HepG2 (cell line): Measurements from ENCODE around the gene POLR3E. TPM values are rescaled to one million over a fixed set of nuclear protein-coding genes. Genes with fewer than 3 reads are reported as not detected.

ENCODE experiments used
- ASH2L ChIP-seq: fragments of 300-600, 200-600 bp; sonication (generic); IDR thresholded peaks from 2 replicates; pipeline ENCODE4 v1.7.0; 2017; ENCODE audit warnings: low read depth, mild to moderate bottlenecking, moderate library complexity, mixed read lengths, low read length; ENCODE audit not compliant: insufficient read length
- HNRNPK ChIP-seq: fragments of 200-400 bp; formaldehyde crosslinking; IDR thresholded peaks from 2 replicates; pipeline ENCODE4 v1.6.1; 2018; ENCODE audit warnings: low read length, low read depth, moderate library complexity, mild to moderate bottlenecking; ENCODE audit not compliant: poor library complexity, severe bottlenecking
- NFKB2 ChIP-seq: sonication (generic); formaldehyde crosslinking; IDR thresholded peaks from 2 replicates; pipeline ENCODE4 v1.4.0; 2020; ENCODE audit warnings: missing genetic modification reagents, borderline replicate concordance
- PHF8 ChIP-seq: sonication (generic); formaldehyde crosslinking; IDR thresholded peaks from 2 replicates; pipeline ENCODE4 v1.5.0; 2020; ENCODE audit warnings: missing genetic modification reagents
- PRDM15 ChIP-seq: sonication (generic); formaldehyde crosslinking; IDR thresholded peaks from 2 replicates; pipeline ENCODE4 v1.4.0; 2020; ENCODE audit warnings: missing genetic modification reagents
- REL ChIP-seq: sonication (generic); formaldehyde crosslinking; conservative IDR thresholded peaks from 2 replicates; pipeline ENCODE4 v1.8.0; 2022; ENCODE audit warnings: mild to moderate bottlenecking, missing genetic modification reagents, moderate library complexity
- SALL2 ChIP-seq: sonication (generic); formaldehyde crosslinking; IDR thresholded peaks from 2 replicates; pipeline ENCODE4 v1.8.1; 2023; ENCODE audit warnings: mild to moderate bottlenecking, missing genetic modification reagents, inconsistent platforms
- SOX13 ChIP-seq, 3 experiments: fragments of 450-650 bp in 1 of 3; sonication (generic) in 1 of 3; formaldehyde crosslinking in 1 of 3; IDR thresholded peaks in 2 of 3; conservative IDR thresholded peaks in 1 of 3; 2 replicates each; pipeline versions ENCODE4 v1.5.0 to v1.6.1; 2016 to 2020; ENCODE audit warnings: antibody characterized with exemption in 1 of 3, mild to moderate bottlenecking in 1 of 3, missing compliant biosample characterization in 1 of 3, missing genetic modification reagents in 1 of 3, moderate library complexity in 1 of 3
- STAG1 ChIP-seq: sonication (generic); formaldehyde crosslinking; IDR thresholded peaks from 2 replicates; pipeline ENCODE4 v1.4.0; 2020; ENCODE audit warnings: missing genetic modification reagents
- ZHX1 ChIP-seq: sonication (generic); formaldehyde crosslinking; IDR thresholded peaks from 2 replicates; pipeline ENCODE4 v1.8.1; 2022; ENCODE audit warnings: low read depth, mild to moderate bottlenecking, missing genetic modification reagents
- ZSCAN12 ChIP-seq: sonication (generic); formaldehyde crosslinking; IDR thresholded peaks from 2 replicates; pipeline ENCODE4 v1.9.0; 2021; ENCODE audit warnings: mild to moderate bottlenecking, missing genetic modification reagents
- polyA plus RNA-seq, 8 experiments: library from polyadenylated mRNA; depleted of rRNA in 3 of 8; stranded (reverse) in 7 of 8; unstranded in 1 of 8; fragments of >200 nt; fragmentation: Illumina TruSeq in 4 of 8; extraction: Trizol in 4 of 8; gene quantifications; 2 replicates each; pipeline versions ENCODE4 v1.2.1 to v1.2.3, GENCODE V29; 2011 to 2016; ENCODE audit warnings: low read depth in 4 of 8, missing spikeins in 1 of 8, mixed read lengths in 1 of 8; ENCODE audit not compliant: insufficient read depth in 1 of 8
- total RNA-seq, 5 experiments: library from RNA; depleted of rRNA; stranded (reverse); fragments of >200 nt; fragmentation: Illumina TruSeq; extraction: Trizol; gene quantifications; 2 replicates each; pipeline ENCODE4 v1.2.3, GENCODE V29; 2016; ENCODE audit warnings: low read depth in 1 of 5
- TF ChIP-seq, protein P1 (sequence below): sonication (generic); formaldehyde crosslinking; IDR thresholded peaks from 2 replicates; pipeline ENCODE4 v1.5.1; 2020; ENCODE audit warnings: mild to moderate bottlenecking, missing genetic modification reagents, moderate library complexity
- TF ChIP-seq, protein P2 (sequence below): sonication (generic); formaldehyde crosslinking; IDR thresholded peaks from 2 replicates; pipeline ENCODE4 v1.4.0; 2020; ENCODE audit warnings: missing genetic modification reagents, mild to moderate bottlenecking, borderline replicate concordance
- TF ChIP-seq, protein P3 (sequence below): sonication (generic); formaldehyde crosslinking; IDR thresholded peaks from 2 replicates; pipeline ENCODE4 v1.4.0; 2020; ENCODE audit warnings: missing genetic modification reagents; ENCODE audit errors: not compliant biosample characterization
- TF ChIP-seq, protein P4 (sequence below): sonication (generic); formaldehyde crosslinking; IDR thresholded peaks from 2 replicates; pipeline ENCODE4 v1.4.0; 2020; ENCODE audit warnings: missing genetic modification reagents

POLR3E gene
- total and polyA plus RNA-seq, 2 of the 13 experiments (the other 11 are each of a cell fraction or from before 2014, with no cell fraction given): 135 to 262 TPM

DNA sequence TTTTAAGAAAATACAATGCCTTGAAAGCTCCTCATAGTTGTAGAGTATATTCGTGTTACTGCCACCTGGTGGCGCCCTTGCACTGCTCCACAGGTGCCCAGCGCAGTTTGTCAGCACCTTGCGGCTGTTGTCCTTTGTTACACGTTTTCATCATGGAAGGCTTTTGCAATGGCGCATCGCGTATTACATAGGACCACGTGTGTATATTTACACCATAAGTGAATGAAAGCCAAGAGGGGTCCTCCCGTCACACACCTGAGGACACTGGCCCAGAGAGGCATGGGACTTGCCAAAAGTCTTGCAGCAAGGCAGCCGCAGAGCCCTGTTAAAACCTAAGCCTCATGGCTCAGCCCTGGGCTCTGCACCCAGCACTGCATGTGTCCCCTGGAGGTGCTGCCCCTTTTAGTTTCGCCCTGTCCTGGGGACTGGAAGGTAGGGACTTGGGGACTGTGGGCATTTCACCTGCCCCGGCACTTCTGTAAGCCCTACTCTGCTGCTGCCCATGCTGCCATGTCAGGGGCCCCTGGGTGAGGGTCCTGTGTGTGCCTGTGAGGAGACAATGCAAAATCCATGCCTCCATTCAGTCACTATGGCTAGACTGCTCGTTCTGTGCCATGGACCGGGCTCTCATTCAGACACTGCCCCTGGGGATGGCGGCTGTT, 24.3 kb downstream of the POLR3E start (continued):
- no peak for TF ChIP-seq HNRNPK
- TF ChIP-seq, protein P1, sequence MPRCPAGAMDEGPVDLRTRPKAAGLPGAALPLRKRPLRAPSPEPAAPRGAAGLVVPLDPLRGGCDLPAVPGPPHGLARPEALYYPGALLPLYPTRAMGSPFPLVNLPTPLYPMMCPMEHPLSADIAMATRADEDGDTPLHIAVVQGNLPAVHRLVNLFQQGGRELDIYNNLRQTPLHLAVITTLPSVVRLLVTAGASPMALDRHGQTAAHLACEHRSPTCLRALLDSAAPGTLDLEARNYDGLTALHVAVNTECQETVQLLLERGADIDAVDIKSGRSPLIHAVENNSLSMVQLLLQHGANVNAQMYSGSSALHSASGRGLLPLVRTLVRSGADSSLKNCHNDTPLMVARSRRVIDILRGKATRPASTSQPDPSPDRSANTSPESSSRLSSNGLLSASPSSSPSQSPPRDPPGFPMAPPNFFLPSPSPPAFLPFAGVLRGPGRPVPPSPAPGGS (CRISPR knock-in tag): no peak; the same call in 1 of the 2 replicates
- peak; percentile 100 for TF ChIP-seq STAG1
- TF ChIP-seq, protein P2, sequence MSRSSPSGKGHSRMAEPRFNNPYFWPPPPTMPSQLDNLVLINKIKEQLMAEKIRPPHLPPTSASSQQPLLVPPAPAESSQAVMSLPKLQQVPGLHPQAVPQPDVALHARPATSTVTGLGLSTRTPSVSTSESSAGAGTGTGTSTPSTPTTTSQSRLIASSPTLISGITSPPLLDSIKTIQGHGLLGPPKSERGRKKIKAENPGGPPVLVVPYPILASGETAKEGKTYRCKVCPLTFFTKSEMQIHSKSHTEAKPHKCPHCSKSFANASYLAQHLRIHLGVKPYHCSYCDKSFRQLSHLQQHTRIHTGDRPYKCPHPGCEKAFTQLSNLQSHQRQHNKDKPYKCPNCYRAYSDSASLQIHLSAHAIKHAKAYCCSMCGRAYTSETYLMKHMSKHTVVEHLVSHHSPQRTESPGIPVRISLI (CRISPR knock-in tag): no peak
- peak; percentile 59; the same call in 1 of the 2 replicates for TF ChIP-seq NFKB2
- TF ChIP-seq ZSCAN12: no peak
- no peak for TF ChIP-seq SOX13 (IDR thresholded peaks at IDR 0.05)
- TF ChIP-seq SOX13 (CRISPR knock-in tag; conservative IDR thresholded peaks at IDR 0.05 in 1 of 2, IDR thresholded peaks at IDR 0.05 in 1 of 2): peak in 1 of 2 experiments; percentile 28; a peak in 1 of 4 replicates
- TF ChIP-seq ZHX1 (CRISPR knock-in tag): peak; percentile 38; the same call in 1 of the 2 replicates
- TF ChIP-seq, protein P3, sequence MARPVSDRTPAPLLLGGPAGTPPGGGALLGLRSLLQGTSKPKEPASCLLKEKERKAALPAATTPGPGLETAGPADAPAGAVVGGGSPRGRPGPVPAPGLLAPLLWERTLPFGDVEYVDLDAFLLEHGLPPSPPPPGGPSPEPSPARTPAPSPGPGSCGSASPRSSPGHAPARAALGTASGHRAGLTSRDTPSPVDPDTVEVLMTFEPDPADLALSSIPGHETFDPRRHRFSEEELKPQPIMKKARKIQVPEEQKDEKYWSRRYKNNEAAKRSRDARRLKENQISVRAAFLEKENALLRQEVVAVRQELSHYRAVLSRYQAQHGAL (CRISPR knock-in tag): no peak
- no peak for TF ChIP-seq ASH2L
- TF ChIP-seq PHF8 (CRISPR knock-in tag): no peak
- no peak for TF ChIP-seq PRDM15 (CRISPR knock-in tag)
- TF ChIP-seq, protein P4, sequence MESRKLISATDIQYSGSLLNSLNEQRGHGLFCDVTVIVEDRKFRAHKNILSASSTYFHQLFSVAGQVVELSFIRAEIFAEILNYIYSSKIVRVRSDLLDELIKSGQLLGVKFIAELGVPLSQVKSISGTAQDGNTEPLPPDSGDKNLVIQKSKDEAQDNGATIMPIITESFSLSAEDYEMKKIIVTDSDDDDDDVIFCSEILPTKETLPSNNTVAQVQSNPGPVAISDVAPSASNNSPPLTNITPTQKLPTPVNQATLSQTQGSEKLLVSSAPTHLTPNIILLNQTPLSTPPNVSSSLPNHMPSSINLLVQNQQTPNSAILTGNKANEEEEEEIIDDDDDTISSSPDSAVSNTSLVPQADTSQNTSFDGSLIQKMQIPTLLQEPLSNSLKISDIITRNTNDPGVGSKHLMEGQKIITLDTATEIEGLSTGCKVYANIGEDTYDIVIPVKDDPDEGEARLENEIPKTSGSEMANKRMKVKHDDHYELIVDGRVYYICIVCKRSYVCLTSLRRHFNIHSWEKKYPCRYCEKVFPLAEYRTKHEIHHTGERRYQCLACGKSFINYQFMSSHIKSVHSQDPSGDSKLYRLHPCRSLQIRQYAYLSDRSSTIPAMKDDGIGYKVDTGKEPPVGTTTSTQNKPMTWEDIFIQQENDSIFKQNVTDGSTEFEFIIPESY: peak; percentile 97
- TF ChIP-seq REL: 0 out of 2 replicates have a peak, but pooled peaks have one; percentile 55
- no peak for TF ChIP-seq SALL2 (CRISPR knock-in tag)
